GM19328 (cell line): Measurements from ENCODE around the gene TAF10.
A peak's percentile ranks its signal among the peaks of the same experiment; 100 is the strongest.

ENCODE experiments used
- ATAC-seq: cut with Tn5 transposase; IDR thresholded peaks from one replicate; pipeline ENCODE4 v1.9.1; 2021; ENCODE audit warnings: mild to moderate bottlenecking, moderate library complexity; ENCODE audit not compliant: unreplicated experiment

The TAF10 gene

DNA sequence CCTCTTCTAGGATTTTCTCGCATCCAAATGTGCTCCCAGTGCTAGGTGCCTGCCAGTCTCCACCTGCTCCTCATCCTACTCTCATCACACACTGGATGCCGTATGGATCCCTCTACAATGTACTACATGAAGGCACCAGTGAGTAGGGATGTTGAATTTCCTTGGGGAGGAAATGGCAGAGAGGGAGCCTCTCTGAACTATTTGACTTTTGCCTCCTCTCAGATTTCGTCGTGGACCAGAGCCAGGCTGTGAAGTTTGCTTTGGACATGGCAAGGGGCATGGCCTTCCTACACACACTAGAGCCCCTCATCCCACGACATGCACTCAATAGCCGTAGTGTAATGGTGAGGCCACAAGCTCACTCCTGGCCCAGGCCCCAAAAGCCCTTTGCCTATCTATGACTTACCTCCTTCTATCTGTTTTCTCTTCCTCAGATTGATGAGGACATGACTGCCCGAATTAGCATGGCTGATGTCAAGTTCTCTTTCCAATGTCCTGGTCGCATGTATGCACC, 2.5 kb downstream of the TAF10 start:
- no peak for ATAC-seq

DNA sequence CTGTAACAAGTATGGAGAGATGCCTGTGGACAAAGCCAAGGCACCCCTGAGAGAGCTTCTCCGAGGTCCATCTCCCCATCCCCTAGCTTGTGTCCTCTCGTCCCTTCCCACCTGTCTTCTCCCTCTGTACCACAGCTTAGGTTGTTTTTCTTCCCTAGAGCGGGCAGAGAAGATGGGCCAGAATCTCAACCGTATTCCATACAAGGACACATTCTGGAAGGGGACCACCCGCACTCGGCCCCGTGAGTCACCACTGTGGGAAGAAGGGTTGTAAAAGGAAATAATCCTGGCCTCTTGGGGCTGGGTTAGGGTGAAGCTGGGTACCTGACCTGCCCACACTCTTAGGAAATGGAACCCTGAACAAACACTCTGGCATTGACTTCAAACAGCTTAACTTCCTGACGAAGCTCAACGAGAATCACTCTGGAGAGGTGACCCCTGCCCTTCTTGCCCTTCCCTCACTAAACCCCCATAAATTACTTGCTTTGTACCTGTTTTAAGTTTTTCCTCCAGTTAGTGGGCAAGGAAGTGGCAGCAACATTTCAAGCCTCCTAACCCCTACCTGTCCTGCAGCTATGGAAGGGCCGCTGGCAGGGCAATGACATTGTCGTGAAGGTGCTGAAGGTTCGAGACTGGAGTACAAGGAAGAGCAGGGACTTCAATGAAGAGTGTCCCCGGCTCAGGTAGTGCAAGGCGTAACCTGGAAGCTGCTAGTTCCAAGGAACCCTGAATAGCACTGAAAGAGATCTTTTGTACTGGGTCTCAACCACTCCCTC, 3.1 kb downstream of the TAF10 start:
- no peak for ATAC-seq

DNA sequence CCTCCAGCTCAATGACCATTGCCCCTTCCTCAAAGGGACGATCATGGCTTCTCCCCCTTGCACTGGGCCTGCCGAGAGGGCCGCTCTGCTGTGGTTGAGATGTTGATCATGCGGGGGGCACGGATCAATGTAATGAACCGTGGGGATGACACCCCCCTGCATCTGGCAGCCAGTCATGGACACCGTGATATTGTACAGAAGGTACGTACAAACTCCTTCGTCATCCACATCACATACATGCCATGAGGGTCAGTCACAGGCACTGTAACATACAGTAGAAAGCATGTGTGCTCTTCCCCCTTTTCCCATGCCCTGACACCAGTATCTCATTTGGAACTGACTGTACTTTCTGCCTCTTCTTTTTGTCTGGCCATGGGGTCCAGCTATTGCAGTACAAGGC, 4.0 kb downstream of the TAF10 start:
- ATAC-seq = no peak

- ATAC-seq = no peak
Measured at GRCh38 chr11:6607190-6607795, 4.7 kb downstream of the TAF10 start.

GRCh38 chr11:6606471-6607189, 5.4 kb downstream of the TAF10 start:
- no peak for ATAC-seq

DNA sequence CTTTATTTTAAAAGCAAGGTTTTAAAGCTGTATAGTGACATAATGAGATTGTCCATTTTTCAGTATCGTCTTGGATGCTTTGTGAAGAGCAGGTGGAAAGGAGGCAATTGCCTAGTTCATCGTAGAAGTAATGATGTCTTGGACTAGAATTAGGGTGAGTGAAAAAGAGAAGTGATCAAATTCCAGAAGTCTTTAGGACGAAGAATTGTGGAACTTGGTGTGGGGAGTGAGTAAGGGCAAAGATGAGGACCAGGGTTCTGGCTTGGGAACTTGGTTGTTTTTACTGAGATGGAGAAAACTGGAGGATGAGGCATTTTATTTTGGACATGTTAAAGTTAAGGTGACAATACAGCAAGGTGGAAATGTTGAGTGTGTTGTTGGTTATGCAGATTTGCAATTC, 7.2 kb downstream of the TAF10 start:
- no peak for ATAC-seq

DNA sequence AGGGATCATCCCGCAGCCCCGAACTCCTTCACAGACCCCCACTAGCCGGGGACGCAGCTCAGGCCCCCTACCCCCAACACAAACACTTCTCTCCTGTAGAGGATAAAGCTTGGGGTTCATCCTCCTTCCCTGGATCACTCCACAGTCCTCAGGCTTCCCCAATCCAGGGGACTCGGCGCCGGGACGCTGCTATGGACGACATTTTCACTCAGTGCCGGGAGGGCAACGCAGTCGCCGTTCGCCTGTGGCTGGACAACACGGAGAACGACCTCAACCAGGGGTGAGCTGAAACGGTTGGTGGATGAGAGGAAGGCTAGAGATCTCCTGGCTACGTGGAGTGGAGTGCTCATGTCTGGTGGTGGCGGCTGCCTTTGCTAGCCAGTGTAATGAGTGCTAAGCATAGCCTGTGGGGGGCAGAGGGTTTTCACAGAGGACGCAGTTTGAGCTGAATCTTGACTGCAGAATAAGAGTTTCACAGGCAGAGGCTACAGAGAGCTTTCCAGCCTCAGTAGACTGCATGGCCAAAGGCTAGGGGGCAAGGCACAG, 7.9 kb downstream of the TAF10 start:
- no peak for ATAC-seq

DNA sequence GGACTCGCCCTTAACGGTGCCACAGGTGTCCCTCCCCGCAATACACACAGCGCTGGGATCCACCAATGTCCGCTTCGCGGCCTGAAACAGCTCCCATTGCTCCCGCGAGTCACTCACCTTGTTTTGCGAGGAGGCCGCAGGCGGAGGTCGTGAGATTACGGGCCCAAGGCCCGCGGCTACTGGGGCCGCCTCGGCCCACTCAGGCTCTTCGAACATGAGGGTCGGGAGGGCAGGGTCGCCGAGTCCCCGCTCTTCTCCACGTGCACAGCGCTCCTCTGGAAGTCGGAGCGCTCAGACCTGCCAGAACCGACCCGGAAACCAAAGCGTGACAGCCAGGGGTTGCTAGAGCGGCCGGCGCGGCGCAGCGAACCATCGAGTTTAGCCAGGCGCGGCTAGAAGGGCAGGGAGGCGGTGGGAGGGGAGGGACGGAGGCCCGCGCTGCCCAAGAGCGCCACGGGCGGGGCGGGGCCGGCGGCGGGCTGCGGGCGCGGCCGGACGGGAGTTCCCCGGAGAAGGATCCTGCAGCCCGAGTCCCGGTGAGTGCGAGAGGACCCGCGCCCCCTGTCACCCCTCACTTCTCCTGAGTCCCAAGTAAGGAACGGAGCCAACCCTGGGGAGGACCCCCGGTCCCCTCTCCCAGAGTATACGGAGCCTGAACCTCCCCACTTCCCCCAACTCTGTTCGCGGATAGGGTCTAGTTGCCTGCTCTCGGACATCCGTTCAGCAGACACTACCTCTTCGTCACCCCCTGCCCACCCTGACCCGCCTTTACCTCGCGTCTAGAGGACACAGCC, 8.5 kb downstream of the TAF10 start, which contains the start of the genes ILK and RRP8:
ILK (plus strand) TSS at position 488 of the 794 bp plus-strand sequence. CDS start 498 bp downstream, outside the sequence.
RRP8 (minus strand) TSS at position 330 of the 794 bp plus-strand sequence; CDS start at position 216, 114 bp downstream.
- ATAC-seq = peak; percentile 73

DNA sequence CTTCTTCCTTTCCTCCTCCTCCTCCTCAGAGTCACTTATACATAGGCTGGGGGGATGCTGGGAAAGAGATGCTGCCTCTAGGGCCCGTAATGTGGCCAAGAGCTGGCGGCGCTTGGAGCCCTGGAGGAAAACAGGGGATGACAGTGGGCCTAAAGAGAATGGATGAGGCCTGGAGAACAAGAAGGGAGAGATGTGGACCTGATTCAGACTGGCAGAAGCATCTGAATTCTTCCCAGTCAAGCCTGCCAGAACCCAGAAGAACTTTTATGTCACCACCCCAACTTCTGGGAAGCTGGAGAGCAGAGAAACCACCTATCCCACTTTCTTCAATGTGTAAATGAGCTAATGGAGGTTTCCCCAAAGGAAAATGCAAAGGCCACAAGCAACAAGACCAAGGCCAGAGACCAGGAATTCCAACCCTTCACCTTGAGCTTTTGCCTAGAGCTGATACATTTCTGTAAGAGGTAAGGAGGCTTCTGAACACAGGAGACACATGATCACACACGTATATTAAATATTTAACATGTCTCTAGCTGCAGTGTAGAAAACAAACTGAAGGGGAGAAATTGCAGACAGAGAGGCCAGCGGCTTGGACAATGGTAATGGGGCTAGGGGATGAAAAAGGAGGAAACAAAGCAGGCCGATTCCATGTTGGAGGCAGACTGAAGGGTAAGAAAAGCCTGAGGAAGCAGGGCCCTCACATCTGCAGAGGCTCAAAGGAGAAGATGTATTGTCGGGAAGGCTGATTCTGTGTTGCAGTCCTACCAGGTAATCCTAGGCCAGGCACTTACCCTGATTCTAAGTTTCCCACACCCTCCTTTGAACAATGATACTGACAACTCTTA, 9.7 kb downstream of the TAF10 start:
- ATAC-seq = no peak

- no peak for ATAC-seq
Measured at GRCh38 chr11:6601041-6601461, 11.0 kb downstream of the TAF10 start.

GRCh38 chr11:6599881-6600390, 12.1 kb downstream of the TAF10 start:
- no peak for ATAC-seq

DNA sequence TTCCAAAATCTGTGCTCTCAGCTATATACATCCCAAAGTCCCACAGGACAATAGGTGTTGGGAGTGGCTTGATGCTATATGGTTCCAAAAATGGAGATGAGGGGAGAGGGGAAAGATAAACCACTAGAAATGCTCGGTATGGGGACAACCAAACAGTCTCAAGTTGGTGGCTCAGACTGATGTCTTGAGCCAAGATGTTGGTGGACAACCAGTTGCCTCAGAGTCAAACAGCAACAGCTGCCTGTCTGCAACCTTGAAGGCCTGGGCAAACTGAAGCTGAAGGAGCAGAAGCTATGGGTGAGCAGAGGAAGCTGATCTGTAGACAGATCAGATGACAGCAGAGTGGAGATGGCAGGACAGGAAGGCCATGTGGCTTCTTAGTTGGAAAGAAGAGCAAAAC, 12.6 kb downstream of the TAF10 start:
- ATAC-seq = no peak

GRCh38 chr11:6598555-6598954, 13.5 kb downstream of the TAF10 start:
- ATAC-seq = no peak

GRCh38 chr11:6596239-6596877, 15.7 kb downstream of the TAF10 start:
- ATAC-seq = no peak

DNA sequence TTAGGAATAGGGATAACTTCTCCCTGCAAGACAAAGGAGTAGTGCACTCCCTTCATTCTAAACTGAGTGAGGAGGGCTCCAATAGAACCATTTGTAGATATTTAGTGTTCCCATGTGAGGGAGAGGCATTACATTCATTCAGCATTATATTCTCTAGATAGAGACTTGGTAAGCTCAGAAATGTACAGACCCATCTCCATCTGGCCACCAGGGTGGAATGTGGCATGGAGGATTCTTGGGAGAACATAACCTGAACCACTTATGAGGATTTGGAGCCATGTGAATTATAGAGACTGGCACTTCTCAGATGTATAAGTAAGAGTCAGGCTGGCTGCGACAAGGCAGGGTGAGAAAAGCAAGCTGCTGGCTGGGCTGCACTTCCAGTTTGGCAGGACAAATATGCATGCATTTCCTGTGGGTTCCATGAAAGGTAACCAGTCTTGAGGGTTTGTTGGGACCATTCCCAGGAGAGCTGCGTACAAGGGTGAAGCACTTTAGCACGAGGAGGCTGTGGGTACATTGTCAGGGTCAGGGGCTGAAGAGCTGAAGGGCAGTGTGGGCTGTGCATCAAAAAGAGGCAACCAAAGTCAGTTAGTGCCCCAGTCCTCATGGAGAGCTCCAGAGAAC, 17.8 kb downstream of the TAF10 start:
- ATAC-seq = no peak

DNA sequence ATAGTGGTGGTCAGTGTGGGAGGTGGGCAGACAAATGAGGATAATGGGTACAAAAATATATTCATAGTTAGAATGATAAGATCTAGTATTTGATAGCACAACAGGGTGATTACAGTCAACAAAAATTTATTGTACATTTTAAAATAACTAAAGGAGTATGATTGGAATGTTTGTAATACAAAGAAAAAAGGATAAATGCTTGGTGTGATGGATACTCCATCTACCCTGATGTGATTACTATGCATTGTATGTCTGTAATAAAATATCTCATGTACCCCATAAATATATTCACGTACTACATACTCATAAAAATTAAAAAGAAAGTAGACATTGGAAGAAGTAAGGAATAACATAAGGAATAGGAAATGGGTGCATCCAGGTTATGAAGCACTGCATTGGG, 24.0 kb downstream of the TAF10 start:
- no peak for ATAC-seq

DNA sequence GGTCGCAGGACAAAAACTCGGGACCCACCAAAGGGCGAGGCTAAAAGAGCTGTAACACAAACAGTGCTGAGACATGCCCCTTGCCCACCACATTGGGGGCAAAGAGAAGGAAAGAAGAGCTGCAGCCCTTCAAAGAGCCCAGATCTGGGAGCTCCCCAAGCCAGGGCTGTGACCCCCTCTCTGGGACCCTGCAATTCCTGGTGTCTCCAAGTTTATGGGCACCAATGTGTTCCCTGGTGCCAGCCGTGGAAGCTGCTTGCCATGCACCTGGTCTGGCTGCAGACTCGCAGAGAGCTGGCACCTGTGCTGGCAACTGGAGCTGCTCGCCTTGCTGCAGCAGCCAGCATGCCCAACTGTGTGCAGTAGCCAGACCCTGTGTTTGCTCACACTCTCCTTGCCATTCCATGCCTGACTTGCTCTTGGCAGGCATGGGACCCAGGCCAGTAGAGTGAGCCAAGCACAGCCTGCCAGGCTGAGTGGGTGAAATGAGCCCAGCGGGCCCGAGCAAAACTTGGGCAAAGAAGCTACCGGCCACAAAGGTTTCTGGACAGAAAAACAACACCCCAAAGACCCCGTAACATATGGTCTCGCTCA, 24.6 kb downstream of the TAF10 start:
- no peak for ATAC-seq
